ENCODE data around the gene MED14. TPM values are rescaled to one million over a fixed set of nuclear protein-coding genes. Genes with fewer than 3 reads are reported as not detected.

Gene MED14
- polyA plus RNA-seq, 6 donors from 2014 or later, result 9.2 to 23.6 (median 15.2) TPM

DNA sequence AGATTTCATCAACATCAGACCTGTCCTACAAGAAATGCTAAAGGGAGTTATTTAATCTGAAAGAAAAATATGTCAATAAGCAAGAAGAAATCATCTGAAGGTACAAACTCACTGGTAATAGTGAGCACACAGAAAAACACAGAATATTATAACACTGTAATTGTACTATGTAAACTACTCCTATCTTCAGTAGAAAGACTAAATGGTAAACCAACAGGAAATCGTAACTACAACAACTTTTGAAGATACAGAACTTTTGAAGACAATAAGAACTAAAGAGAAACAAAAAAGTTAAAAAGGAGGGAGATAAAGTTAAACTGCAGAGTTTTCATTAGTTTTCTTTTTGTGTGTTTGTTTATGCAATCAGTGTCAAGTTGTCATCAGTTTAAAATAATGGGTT lies 12.4 kb downstream of the MED14 start:
- Mint-ChIP-seq H3K27ac (peak overlapping the region in 1 of 6 donors; percentile 57), H3K4me3 (no peak overlapping the region), H3K9me3 (peaks cover 0 to 3% (median 0%) of the 10 kb centered on the region in 7 donors), H3K36me3 (peaks cover 37 to 45% of the 10 kb centered on the region in 2 donors), H3K27me3 (no peaks in the 10 kb centered on the region), H3K4me1 (peaks cover 7 to 24% (median 11%) of the 10 kb centered on the region in 3 donors)
- ATAC-seq (ENCODE audit: low read depth in 2 of 2) (no peak), DNase-seq (no peak)

DNA sequence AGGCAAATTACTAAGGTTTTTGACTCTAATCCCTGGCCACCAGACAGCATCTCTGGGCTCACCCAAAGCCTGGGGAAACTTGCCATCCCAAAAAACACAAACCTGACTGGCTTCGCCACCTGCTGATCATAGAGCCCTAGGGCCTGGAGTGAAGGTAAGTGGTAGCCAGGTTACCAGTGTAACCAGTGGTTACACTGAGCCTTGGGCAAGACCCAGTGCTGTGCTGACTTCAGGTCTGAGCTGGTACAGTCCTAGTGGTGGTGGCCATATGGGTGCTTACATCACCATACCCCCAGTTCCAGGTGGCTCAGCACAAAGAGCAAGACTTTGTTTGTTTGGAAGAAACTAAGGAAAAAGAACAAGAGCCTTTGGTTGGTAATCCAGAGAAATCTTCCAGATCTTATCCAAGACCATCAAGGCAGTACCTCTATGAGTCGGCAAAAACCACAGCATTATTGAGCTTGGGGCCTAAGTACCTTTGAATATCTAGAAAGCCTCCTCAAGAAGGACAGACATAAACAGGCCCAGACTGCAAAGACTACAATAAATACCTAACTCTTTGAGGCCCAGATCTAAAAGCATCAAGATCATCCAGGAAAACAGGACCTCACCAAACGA lies 13.7 kb downstream of the MED14 start:
- peak overlapping the region in 2 of 6 donors; percentile 41 to 57 for H3K27ac Mint-ChIP-seq
- H3K4me3 Mint-ChIP-seq, result no peak overlapping the region
- H3K9me3 Mint-ChIP-seq, result peaks cover 0 to 3% (median 2%) of the 10 kb centered on the region in 7 donors
- peaks cover 7 to 30% (median 18%) of the 10 kb centered on the region in 3 donors for H3K4me1 Mint-ChIP-seq
- DNase-seq, result no peak
- peaks cover 44 to 49% of the 10 kb centered on the region in 2 donors for H3K36me3 Mint-ChIP-seq
- H3K27me3 Mint-ChIP-seq, result no peaks in the 10 kb centered on the region
- ATAC-seq (ENCODE audit: low read depth in 2 of 2), result no peak

DNA sequence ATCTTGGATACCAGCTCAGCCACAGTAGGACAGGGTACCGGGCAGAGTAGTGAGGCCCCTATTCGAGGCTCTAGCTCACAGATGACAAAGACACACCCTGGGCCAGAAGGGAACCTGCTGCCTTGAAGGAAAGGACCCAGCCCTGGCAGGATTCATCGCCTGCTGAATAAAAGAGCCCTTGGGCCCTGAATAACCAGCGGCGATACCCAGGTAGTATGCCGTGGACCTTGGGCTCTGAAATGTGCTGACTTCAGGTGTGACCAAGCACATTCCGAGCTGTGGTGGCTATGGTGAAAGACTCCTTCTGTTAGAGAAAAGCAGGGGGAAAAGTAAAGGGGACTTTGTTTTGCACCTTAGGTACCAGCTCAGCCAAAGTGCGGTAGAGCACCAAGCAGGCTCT lies 14.6 kb downstream of the MED14 start:
- H3K27ac Mint-ChIP-seq, result peak overlapping the region in 2 of 6 donors; percentile 13 to 57
- no peaks in the 10 kb centered on the region for H3K27me3 Mint-ChIP-seq
- ATAC-seq (ENCODE audit: low read depth in 2 of 2), result no peak
- peaks cover 10 to 37% (median 24%) of the 10 kb centered on the region in 3 donors for H3K4me1 Mint-ChIP-seq
- no peak for DNase-seq
- no peak overlapping the region for H3K4me3 Mint-ChIP-seq
- peaks cover 0 to 4% (median 3%) of the 10 kb centered on the region in 7 donors for H3K9me3 Mint-ChIP-seq
- peaks cover 44 to 50% of the 10 kb centered on the region in 2 donors for H3K36me3 Mint-ChIP-seq

DNA sequence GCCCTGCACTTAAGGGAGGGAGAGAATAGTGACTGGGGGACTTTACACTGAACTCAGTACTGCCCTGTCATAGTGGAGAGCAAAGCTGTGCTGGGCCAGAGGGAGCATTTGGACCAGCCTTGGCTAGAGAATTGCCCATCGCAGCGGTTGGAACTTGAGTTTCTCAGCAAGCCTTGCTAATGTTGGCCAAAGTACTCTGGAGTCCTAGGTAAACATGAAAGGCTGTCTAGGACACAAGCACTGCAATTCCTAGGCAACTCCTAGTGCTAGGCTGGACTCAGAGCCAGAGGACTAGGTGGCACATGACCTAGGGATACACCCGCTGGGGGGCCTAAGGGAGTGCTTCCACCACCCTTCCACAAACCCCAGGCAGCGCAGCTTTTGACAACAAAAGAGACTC lies 15.0 kb downstream of the MED14 start:
- peak overlapping the region in 3 of 6 donors; percentile 13 to 82 (median 57) for H3K27ac Mint-ChIP-seq
- no peak overlapping the region for H3K4me3 Mint-ChIP-seq
- H3K36me3 Mint-ChIP-seq, result peaks cover 41 to 51% of the 10 kb centered on the region in 2 donors
- no peaks in the 10 kb centered on the region for H3K27me3 Mint-ChIP-seq
- no peak for DNase-seq
- H3K4me1 Mint-ChIP-seq, result peaks cover 11 to 39% (median 25%) of the 10 kb centered on the region in 3 donors
- no peak for ATAC-seq (ENCODE audit: low read depth in 2 of 2)
- peaks cover 0 to 4% (median 3%) of the 10 kb centered on the region in 7 donors for H3K9me3 Mint-ChIP-seq

DNA sequence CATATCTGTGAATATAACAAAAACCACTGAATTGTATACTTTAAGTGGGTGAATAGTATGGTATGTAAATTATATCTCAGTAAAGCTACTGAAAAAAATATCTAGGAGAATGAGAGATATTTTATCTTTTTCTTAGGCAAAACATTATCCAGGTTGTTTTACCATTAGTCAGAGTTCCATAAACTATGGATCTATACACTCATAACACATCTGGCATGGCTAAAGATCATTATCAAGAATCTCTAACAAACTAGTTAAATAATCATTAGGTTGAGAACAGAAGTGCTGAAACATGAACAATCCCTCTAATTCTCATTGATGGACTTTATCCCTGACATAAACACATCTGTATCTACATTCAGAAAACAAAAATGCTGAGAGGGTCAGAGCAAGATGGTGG lies 15.6 kb downstream of the MED14 start:
- DNase-seq (no peak), ATAC-seq (ENCODE audit: low read depth in 2 of 2) (no peak)
- Mint-ChIP-seq H3K36me3 (peaks cover 42 to 51% of the 10 kb centered on the region in 2 donors), H3K27me3 (no peaks in the 10 kb centered on the region), H3K4me3 (no peak overlapping the region), H3K9me3 (peaks cover 0 to 4% (median 3%) of the 10 kb centered on the region in 7 donors), H3K4me1 (peaks cover 15 to 40% (median 25%) of the 10 kb centered on the region in 3 donors), H3K27ac (peak overlapping the region in 3 of 6 donors; percentile 39 to 82 (median 41))

DNA sequence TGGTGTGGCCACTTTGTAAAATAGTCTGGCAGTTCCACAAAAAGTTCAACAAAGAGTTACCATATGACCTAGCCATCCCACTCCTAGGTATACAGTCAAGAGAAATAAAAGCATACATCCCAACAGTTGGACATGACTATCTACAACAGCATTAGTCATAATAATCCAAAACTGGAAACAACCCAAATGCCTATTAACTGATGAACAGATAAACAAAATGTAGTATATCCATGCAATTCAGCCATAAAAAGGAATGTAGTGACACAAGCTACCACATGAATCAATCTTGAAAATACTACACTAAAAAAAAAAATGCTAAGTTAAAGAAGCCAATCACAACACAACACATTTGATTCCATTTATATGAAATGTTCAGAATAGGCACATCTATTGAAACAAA lies 16.1 kb downstream of the MED14 start:
- H3K27me3 Mint-ChIP-seq, result no peaks in the 10 kb centered on the region
- ATAC-seq (ENCODE audit: low read depth in 2 of 2) (no peak), DNase-seq (no peak)
- peaks cover 44 to 45% of the 10 kb centered on the region in 2 donors for H3K36me3 Mint-ChIP-seq
- H3K9me3 Mint-ChIP-seq, result peaks cover 0 to 4% (median 3%) of the 10 kb centered on the region in 7 donors
- no peak overlapping the region for H3K4me3 Mint-ChIP-seq
- peaks cover 15 to 40% (median 25%) of the 10 kb centered on the region in 3 donors for H3K4me1 Mint-ChIP-seq
- H3K27ac Mint-ChIP-seq, result peak overlapping the region in 1 of 6 donors; percentile 82

DNA sequence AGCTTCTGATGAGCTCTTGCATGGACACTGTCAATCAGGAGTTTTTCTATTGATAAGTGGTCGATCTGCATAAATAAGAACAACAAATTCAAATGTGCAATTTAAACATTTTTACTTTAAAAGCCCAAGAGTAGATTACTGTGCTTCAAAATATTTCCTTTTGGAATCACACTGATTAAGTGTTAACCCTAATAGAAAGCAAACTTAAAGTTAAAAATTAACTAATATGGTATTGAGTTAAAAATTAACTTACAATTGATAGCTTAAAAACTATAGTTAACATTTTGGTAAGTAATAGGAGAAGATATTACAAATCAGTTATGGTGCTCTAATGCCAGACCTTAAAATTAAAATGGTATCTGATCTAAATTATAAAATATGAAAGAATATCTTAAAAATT lies 25.9 kb downstream of the MED14 start:
- Mint-ChIP-seq H3K9me3 (no peaks in the 10 kb centered on the region), H3K4me1 (no peaks in the 10 kb centered on the region), H3K27me3 (no peaks in the 10 kb centered on the region), H3K4me3 (no peak overlapping the region), H3K36me3 (peaks cover 29 to 32% of the 10 kb centered on the region in 2 donors), H3K27ac (no peak overlapping the region)
- DNase-seq (no peak), ATAC-seq (ENCODE audit: low read depth in 2 of 2) (no peak)

DNA sequence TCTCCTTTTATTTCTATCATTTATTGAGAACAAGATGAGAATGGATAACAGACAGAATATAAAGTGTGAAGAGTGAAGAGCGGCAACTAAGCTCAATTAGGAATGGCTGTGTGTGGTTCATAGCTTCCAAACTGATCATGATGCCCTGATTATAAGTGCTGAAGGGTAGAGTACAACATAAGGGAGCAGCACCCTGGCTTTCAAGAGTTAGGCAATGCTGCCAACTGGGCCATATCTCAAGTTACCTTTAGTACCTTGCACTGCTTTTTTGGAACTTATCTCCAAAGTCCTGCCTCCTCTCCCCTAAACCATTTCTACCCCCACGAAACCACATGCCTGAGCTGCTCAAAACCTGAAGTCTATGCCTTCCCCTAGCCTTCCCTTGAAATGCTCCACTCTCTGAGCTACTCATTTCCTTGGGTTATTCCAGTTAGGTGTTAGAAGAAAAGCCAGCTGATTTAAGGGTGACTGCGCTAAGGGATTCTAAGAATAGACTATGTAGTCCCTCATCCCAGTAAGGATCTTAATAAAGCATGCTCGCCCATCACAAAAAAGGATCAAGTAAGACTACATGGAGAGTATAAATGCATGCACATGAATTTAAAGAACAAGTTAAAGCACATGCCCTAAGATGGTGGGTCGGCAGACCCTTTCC lies 29.6 kb downstream of the MED14 start:
- Mint-ChIP-seq H3K27ac (peak overlapping the region in 3 of 6 donors; percentile 6 to 54 (median 9)), H3K4me3 (no peak overlapping the region), H3K36me3 (peaks cover 25 to 36% of the 10 kb centered on the region in 2 donors)

DNA sequence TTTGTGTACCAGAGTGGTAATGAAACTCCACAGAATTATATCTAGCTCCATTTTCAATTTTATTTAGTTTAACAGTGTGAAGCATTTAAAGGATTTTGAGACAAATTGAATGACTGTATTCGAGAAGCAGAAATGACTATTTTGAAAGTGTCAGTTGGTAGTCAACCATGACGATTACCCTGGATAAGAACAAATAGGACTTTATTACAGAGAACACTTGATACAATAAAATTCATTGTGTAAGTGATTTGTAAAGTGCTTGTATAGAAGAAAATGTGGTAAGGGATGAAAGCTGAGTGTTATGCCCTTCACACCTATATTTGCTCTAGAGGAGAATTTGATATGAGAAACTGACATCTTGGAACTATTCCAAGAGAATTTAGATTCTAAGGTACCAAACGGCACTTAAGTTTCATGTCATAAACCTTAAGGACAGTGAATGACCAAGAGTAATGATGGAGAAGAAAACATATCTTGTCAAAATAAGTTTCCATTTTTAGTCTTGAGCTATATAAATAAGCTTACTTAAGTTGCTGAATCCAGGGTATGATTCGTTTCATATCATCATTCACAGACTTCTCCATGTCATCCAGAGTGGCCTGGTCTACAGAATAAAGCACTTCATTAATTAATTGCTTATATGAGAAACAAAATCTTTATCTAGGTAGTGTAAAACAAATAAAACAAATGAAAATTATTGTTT lies 34.6 kb downstream of the MED14 start:
- no peak for DNase-seq
- Mint-ChIP-seq H3K27ac (no peak overlapping the region), H3K4me3 (no peak overlapping the region), H3K4me1 (no peaks in the 10 kb centered on the region), H3K36me3 (peaks cover 8 to 16% of the 10 kb centered on the region in 2 donors), H3K9me3 (no peaks in the 10 kb centered on the region), H3K27me3 (no peaks in the 10 kb centered on the region)
- ATAC-seq (ENCODE audit: low read depth in 2 of 2), result no peak

More for the DNA sequence above, 29.6 kb downstream of the MED14 start:
- Mint-ChIP-seq H3K9me3 (no peaks in the 10 kb centered on the region), H3K4me1 (no peaks in the 10 kb centered on the region), H3K27me3 (no peaks in the 10 kb centered on the region)
- no peak for ATAC-seq (ENCODE audit: low read depth in 2 of 2)
- DNase-seq, result no peak

DNA sequence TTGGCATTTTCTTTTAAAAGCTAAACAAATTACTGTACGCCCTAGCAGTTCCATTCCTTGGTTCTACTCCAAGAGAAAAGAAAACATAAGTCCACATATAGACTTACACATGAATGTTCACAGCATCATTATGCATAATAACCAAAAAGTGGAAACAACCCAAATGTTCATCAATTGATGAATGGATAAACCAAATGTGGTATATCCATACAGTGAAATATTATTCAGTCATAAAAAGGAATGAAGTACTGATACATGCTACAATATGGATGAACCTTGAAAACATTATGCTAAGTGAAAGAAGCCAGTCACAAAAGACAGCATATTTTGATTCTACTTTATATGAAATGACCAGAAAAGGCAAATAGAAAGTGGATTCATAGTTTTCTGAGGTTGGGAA lies 36.5 kb downstream of the MED14 start:
- Mint-ChIP-seq H3K27me3 (no peaks in the 10 kb centered on the region), H3K4me1 (no peaks in the 10 kb centered on the region), H3K4me3 (no peak overlapping the region), H3K9me3 (no peaks in the 10 kb centered on the region), H3K27ac (no peak overlapping the region), H3K36me3 (peaks cover 14 to 20% of the 10 kb centered on the region in 2 donors)
- ATAC-seq (ENCODE audit: low read depth in 2 of 2) (no peak), DNase-seq (no peak)

DNA sequence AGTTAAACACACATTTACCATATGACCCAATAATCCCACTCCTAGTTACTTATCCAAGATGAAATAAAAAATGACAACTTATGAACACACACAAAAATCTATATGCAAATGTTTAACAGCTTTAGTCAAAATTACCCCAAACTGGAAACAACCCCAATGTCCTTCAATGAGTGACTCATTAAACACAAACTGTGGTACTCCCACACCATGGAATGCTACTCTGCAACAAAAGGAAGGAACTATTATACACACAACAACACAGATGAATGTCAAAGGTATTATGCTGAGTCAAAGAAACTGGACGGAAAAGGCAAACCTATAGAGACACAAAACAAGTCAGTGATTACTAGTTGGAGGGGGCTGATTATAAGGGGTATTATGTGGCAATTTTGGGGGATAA lies 40.5 kb downstream of the MED14 start:
- Mint-ChIP-seq H3K27ac (peak overlapping the region in 3 of 6 donors; percentile 28 to 76 (median 47)), H3K9me3 (no peaks in the 10 kb centered on the region), H3K4me1 (no peaks in the 10 kb centered on the region), H3K27me3 (no peaks in the 10 kb centered on the region), H3K36me3 (peaks cover 18 to 21% of the 10 kb centered on the region in 2 donors), H3K4me3 (peak overlapping the region in 1 of 8 donors; percentile 2)
- no peak for DNase-seq
- no peak for ATAC-seq (ENCODE audit: low read depth in 2 of 2)

DNA sequence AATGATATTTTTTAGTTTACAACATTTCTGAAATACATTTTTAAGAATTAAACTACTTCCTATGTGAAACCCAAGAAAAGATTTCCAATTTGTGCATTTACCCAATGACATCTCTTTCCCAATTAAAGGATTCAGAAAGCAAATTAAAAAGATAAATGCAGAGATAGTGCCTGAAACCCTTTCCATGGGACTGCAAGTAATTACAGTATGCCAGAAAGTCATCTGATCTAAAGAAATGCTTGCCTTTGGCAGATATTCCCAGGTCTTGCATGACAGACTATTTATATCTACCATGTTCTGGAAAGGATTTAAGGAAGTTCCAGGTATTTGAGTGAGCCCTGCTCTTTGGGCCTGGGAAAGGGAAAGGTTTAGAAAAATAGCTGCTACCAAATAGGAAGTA lies 46.4 kb downstream of the MED14 start:
- Mint-ChIP-seq H3K4me1 (peaks cover 20 to 26% (median 22%) of the 10 kb centered on the region in 3 donors), H3K4me3 (no peak overlapping the region), H3K36me3 (peaks cover 25 to 34% of the 10 kb centered on the region in 2 donors)

DNA sequence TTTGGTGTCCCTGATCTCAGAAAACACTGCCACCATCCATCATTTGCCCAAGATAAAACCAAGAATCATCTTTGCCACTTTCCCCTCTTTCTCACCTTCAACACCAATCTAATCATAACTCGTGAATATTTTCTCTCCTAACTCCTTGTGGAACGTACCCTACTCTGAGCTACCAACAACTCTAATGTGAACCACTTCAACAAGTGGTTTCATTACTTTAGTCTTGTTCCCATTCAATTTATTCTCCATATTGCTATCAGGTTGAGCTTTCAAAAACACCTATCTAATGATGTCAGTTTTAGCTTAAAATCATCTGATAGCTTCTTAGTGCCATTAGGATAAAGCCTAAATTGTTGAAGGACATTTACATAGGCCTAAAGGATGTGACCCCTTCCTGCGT lies 48.2 kb downstream of the MED14 start:
- H3K36me3 Mint-ChIP-seq, result peaks cover 17 to 36% of the 10 kb centered on the region in 2 donors
- peak overlapping the region in 5 of 6 donors; percentile 6 to 95 (median 64) for H3K27ac Mint-ChIP-seq
- H3K4me1 Mint-ChIP-seq, result peaks cover 20 to 26% (median 22%) of the 10 kb centered on the region in 3 donors
- no peaks in the 10 kb centered on the region for H3K9me3 Mint-ChIP-seq
- no peak for ATAC-seq (ENCODE audit: low read depth in 2 of 2)
- H3K4me3 Mint-ChIP-seq, result no peak overlapping the region
- DNase-seq, result no peak
- H3K27me3 Mint-ChIP-seq, result no peaks in the 10 kb centered on the region

More for the DNA sequence above, 46.4 kb downstream of the MED14 start:
- ATAC-seq (ENCODE audit: low read depth in 2 of 2) (no peak), DNase-seq (no peak)
- Mint-ChIP-seq H3K27me3 (no peaks in the 10 kb centered on the region), H3K9me3 (no peaks in the 10 kb centered on the region), H3K27ac (peak overlapping the region in 2 of 6 donors; percentile 24 to 33)
